HG02870 (cell line): Measurements from ENCODE around the gene ADGRB3.

Experiments used
- ATAC-seq: cut with Tn5 transposase; IDR thresholded peaks from one replicate; pipeline ENCODE4 v1.9.1; 2021; ENCODE audit warnings: mild to moderate bottlenecking, moderate library complexity; ENCODE audit not compliant: unreplicated experiment

Gene ADGRB3

GRCh38 chr6:69294407-69294806 is 659.3 kb downstream of the ADGRB3 start:
- ATAC-seq, result no peak

DNA sequence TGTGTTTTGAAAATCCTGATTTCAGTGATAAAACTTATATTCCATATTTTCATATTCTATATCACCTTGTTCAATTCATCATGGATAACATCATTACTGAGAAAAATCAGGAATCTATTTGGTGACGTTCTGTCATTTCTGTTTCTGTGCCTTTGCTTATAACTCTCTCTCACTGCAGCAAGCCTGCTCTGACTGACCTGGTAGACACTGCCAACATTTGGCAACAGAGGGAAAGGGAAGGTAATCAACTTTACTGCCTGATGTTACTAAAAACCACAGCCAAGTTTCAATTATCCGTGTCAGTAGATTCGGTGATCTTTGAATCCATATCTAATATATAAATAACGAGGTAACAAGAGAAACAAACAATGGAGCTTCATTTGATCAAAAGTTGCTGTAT is 659.8 kb downstream of the ADGRB3 start:
- ATAC-seq, result no peak

- ATAC-seq, result no peak
Measured at GRCh38 chr6:69303382-69303781, 668.3 kb downstream of the ADGRB3 start.

- ATAC-seq, result no peak
Measured at GRCh38 chr6:69305456-69305855, 670.4 kb downstream of the ADGRB3 start.

GRCh38 chr6:69308584-69308983 is 673.5 kb downstream of the ADGRB3 start:
- ATAC-seq, result no peak

- no peak for ATAC-seq
Measured at GRCh38 chr6:69311888-69312287, 676.8 kb downstream of the ADGRB3 start.

DNA sequence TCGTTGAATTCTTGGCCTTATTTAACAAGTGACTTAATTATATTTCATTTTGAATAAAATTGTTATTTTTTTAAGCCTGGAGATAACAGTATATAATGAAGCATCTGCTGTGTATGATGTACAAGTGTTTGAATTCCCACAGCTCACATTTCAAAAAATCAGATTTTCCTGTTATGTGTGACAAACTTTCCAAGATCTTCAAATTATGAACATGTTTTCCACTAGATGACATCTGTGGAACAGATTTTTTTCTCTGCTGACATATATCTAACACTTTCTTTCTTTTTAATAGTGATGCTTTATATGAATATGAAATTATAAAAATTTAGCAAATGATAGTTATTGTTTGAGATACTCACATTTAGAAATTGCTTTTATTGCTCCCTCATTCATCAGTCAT is 678.9 kb downstream of the ADGRB3 start:
- ATAC-seq, result no peak

DNA sequence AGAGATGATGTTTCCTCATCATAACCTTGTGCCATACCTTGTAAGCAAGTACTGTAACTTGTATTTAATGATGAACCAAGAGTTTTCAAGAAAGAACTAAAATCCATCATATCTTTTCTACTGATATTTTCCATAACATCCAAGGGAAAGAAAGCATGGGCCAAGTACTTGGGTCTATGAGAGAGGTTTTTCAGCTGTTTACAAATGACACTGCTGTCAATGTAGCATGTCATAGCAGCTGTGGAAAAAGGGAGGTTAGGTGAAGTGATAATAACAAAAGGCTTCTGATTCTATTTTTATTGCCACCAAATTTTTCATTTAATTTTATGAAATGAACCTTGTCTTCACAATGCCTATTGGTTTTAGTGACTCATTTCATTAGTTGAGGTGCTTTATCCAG is 679.4 kb downstream of the ADGRB3 start:
- ATAC-seq, result no peak

GRCh38 chr6:69331886-69332285 is 696.8 kb downstream of the ADGRB3 start:
- no peak for ATAC-seq

- ATAC-seq, result no peak
Measured at GRCh38 chr6:69337311-69337710, 702.2 kb downstream of the ADGRB3 start.

GRCh38 chr6:69338431-69339162 is 703.5 kb downstream of the ADGRB3 start:
- no peak for ATAC-seq

GRCh38 chr6:69339163-69339550 is 704.1 kb downstream of the ADGRB3 start:
- ATAC-seq, result no peak

GRCh38 chr6:69340196-69340595 is 705.1 kb downstream of the ADGRB3 start:
- no peak for ATAC-seq

- ATAC-seq, result no peak
Measured at GRCh38 chr6:69343851-69344250, 708.8 kb downstream of the ADGRB3 start.

DNA sequence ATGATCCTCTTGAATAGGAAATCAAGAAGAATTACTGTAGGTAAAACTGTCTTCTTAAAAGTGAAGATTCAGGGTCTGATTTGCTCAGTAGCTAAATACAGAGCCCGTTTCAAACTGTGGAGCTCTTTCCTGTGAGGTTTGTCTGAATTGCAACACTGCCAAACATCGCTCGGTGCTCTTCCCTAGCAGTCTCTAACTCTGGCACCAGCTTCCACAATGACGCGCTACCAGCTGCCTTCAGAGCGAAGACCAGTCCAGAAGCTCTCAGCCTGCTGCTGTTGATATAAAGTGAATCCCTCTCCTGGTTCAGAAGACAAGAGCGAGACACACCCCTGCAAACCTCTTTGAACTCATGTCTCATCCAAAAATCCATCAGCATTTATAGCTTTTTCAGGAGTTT is 714.7 kb downstream of the ADGRB3 start:
- ATAC-seq, result no peak

DNA sequence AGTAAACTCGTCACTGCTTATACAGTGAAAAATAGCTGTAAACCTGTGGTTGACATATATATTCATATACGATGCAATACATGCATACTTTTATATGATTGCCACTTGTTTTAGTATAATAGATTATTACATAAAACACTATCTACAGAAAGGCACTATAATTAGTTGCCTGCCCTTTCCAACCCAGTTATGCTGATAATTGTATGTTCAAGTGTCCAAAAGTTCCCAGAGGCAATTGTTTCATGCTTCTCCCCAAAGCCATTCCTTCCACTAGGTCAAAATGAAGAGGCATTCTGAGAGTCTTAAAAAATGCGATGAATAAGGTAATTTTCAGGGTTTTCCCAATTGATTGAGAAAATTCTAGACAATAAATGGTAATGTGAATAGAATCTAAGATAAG is 727.1 kb downstream of the ADGRB3 start:
- no peak for ATAC-seq

GRCh38 chr6:69366831-69367230 is 731.7 kb downstream of the ADGRB3 start:
- no peak for ATAC-seq

DNA sequence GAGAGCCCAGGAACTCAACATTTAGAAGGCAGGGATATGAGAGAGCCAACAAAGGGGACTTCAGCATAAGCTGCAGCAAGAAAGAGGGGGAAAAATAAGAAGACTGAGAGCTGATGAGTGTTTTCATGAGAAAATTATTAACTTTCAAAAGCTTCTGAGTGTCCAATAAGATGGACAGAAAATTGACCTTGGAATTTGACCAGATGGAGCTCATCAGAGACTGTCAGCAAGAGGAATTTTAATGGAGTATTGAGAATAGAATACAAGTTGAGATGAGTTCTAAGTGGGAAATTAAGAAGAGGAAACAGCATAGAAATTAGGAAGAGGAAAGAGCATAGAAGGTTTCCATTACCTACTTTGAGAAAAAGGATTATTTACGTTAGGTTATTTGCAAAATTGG is 733.5 kb downstream of the ADGRB3 start:
- ATAC-seq, result no peak

DNA sequence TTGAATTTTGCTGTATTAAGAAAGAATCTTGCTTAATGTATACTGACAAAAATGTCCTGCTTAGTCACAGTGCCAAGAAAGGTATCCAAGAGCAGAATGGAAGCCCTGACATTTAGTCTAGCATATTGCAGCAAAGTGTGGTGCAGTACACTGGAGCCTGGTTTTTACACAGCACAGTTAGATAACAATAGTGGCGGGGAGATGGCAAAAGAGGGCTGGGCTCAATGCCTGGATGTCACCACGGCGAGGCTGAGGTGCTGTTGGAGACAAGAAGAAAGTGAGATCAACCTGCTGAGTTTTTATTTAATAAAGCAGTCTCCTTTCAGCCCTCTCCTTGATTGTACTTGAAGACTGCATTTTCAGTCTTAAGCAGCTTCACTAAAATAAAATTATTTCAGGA is 735.7 kb downstream of the ADGRB3 start:
- no peak for ATAC-seq

GRCh38 chr6:69378326-69378725 is 743.2 kb downstream of the ADGRB3 start:
- no peak for ATAC-seq

DNA sequence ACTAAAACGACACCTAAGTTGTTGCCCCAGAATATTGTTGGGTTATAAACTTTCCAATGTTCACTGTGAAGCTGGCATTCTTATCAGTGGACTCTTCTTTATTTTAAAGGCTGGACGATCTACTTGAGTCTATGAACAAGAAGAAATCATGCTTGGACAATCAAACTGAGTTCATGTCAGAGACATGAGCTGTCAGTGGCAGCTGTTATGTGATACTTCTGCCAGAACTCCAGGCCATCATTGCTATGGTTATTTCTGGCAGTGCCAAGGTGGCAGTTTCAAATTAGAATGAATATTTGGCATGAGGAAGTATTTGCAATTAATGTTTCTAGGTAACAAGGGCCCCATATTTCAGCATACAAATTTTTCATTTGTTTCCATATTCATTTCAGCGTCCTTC is 744.4 kb downstream of the ADGRB3 start:
- no peak for ATAC-seq

- ATAC-seq, result no peak
Measured at GRCh38 chr6:69383627-69384026, 748.5 kb downstream of the ADGRB3 start.

DNA sequence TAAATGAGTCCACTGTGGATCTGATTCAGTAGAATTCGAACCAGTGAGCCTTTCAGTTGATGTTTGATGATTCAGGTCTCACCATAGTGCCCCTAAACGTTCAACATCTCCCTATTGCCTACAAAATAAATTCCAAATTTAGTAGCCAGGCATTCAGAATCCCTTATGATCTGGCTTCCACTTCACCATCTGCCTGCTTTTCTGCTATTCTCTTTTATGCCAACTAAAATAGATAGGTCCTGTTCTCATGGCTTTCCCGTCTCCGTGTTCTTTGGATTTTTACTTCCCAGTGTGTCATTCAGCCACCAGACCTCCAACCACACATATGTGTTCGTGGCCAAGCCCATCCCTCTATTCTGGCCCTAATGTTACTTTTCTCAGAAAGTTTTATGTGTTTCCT is 751.3 kb downstream of the ADGRB3 start:
- no peak for ATAC-seq
